Adipocyte (in vitro differentiated cells): ENCODE measurements around the gene NUDT16L1.
"Not testable (repeated sequence)": the region's sequence is repeated elsewhere in the genome, so short reads cannot be mapped to it uniquely, and the experiment has no call there.

Experiments
- DNase-seq: peaks from one replicate; pipeline ENCODE4 v3.0.0-alpha.2; 2015; ENCODE audit warnings: low read depth
- H3K27me3 ChIP-seq: replicated peaks from 2 replicates; pipeline ENCODE4 v1.7.0; 2013; ENCODE audit warnings: mild to moderate bottlenecking, low read length, moderate library complexity; ENCODE audit not compliant: control insufficient read depth, insufficient read depth
- H3K36me3 ChIP-seq: 2 replicates; pipeline ENCODE4 v1.7.0; 2013; ENCODE audit warnings: low read length, mild to moderate bottlenecking, moderate library complexity; ENCODE audit not compliant: control insufficient read depth, insufficient read depth, severe bottlenecking
- H3K4me1 ChIP-seq: 2 replicates; pipeline ENCODE4 v1.7.0; 2013; ENCODE audit warnings: mild to moderate bottlenecking, low read length, moderate library complexity; ENCODE audit not compliant: control insufficient read depth, insufficient read depth
- H3K4me3 ChIP-seq: 2 replicates; pipeline ENCODE4 v1.7.0; 2013; ENCODE audit warnings: mild to moderate bottlenecking, low read length, moderate library complexity
- H3K9ac ChIP-seq: 2 replicates; pipeline ENCODE4 v1.7.0; 2013; ENCODE audit warnings: mild to moderate bottlenecking, low read length, moderate library complexity
- H3K9me3 ChIP-seq: 2 replicates; pipeline ENCODE4 v1.7.0; 2013; ENCODE audit warnings: mild to moderate bottlenecking, low read length, moderate library complexity; ENCODE audit not compliant: control insufficient read depth

NUDT16L1 gene

GRCh38 chr16:4737545-4737944 lies 44.2 kb downstream of the NUDT16L1 start:
- Histone ChIP-seq H3K27me3 (peaks cover 4% of the 10 kb centered on the region), H3K9me3 (no peaks in the 10 kb centered on the region), H3K4me3 (no peak overlapping the region), H3K9ac (no peak overlapping the region), H3K4me1 (peaks cover 5% of the 10 kb centered on the region), H3K36me3 (no peaks in the 10 kb centered on the region)
- DNase-seq: no peak

- not testable (repeated sequence) for H3K36me3 ChIP-seq, H3K27me3 ChIP-seq, H3K9me3 ChIP-seq, H3K4me3 ChIP-seq, DNase-seq, H3K4me1 ChIP-seq, H3K9ac ChIP-seq
Measured at GRCh38 chr16:4738370-4738769, 45.0 kb downstream of the NUDT16L1 start.

GRCh38 chr16:4743226-4743878 lies 50.0 kb downstream of the NUDT16L1 start:
- Histone ChIP-seq H3K4me1 (peaks cover 20% of the 10 kb centered on the region), H3K27me3 (no peaks in the 10 kb centered on the region), H3K9ac (no peak overlapping the region), H3K4me3 (no peak overlapping the region), H3K9me3 (no peaks in the 10 kb centered on the region), H3K36me3 (no peaks in the 10 kb centered on the region)
- no peak for DNase-seq

GRCh38 chr16:4744555-4745273 lies 51.4 kb downstream of the NUDT16L1 start:
- Histone ChIP-seq H3K36me3 (no peaks in the 10 kb centered on the region), H3K4me1 (peaks cover 20% of the 10 kb centered on the region), H3K27me3 (no peaks in the 10 kb centered on the region), H3K4me3 (no peak overlapping the region), H3K9ac (no peak overlapping the region), H3K9me3 (no peaks in the 10 kb centered on the region)
- no peak for DNase-seq

- no peaks in the 10 kb centered on the region for H3K36me3 ChIP-seq
- no peak for DNase-seq
- no peak overlapping the region for H3K9ac ChIP-seq
- no peaks in the 10 kb centered on the region for H3K9me3 ChIP-seq
- H3K4me1 ChIP-seq: peaks cover 20% of the 10 kb centered on the region
- H3K27me3 ChIP-seq: no peaks in the 10 kb centered on the region
- H3K4me3 ChIP-seq: no peak overlapping the region
Measured at GRCh38 chr16:4745274-4745569, 51.9 kb downstream of the NUDT16L1 start.
